GM21723 (cell line): ENCODE data around the gene KIRREL2.

ENCODE experiments used
- ATAC-seq: cut with Tn5 transposase; IDR thresholded peaks from one replicate; pipeline ENCODE4 v1.9.1; 2021; ENCODE audit warnings: mild to moderate bottlenecking, moderate library complexity; ENCODE audit not compliant: unreplicated experiment

KIRREL2 gene

DNA sequence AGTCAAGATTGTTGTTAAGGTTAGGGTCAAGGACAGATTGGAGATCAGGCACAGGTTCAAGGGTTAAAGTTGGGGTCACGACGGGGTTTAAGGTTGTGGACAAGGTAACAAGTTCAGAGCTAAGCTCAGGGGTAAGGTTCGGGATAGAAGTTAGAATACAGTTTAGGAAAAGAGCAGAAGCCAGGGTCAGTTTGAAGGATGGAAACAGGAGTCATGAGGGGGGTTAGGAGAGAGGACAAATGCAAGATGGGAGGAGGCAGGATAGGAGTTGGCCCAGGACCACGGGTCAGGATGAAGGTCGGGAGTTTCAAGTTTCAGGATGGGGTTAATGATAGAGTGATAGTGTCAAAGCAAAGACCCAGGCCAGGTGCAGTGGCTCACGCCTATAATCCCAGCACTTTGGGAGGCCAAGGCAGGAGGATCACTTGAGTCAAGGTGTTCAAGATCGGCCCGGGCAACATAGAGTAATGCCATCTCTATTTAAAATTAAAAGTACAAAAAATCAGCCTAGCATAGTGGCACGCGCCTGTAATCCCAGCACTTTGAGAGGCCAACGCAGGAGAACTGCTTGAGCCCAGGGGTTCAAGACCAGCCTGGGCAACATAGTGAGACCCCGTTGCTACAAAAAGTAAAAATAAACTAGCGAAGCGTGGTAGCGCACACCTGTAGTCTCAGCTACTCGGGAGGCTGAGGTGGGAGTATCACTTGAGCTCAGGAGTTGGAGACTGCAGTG is 12.1 kb upstream of the KIRREL2 start:
- no peak for ATAC-seq

DNA sequence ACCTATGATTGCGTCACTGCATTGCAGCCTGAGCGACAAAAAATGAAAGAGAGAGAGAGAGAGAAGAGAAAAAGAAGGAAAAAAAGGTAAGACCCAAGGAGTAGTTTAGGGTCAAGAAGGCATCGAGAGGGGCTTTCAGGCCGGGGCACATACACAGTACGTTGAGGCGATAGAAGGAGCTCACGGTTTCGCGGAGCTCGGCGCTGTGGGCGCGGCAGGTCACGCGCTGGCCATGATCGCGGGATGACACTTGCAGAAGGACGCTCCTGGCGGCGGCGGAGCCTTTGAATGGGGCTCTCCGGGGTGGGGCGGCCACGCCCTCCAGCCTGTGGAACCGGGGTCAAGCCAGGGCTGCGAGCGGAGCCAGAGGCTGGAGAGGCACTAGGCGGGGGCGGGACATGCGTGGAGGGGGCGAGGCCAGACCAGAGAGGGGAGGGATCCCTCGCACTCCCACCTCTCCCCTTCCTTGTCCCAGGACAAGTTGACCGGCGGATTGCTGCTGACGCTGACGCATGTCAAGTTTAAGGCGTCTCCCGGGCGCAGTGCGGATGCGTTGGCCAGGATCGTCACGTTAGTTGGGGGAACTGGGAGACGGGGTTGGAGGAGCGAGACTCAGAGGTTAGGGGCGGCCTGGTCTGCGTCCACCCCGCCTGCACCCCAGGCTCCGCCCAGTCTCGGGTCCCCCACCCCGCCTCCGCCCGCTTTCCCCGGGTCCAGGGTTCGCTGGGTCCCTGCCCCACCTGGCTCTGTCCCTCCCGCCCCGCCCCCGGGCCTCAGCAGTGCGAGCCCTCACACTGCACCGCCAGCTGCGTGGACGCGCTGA is 11.3 kb upstream of the KIRREL2 start:
- no peak for ATAC-seq

DNA sequence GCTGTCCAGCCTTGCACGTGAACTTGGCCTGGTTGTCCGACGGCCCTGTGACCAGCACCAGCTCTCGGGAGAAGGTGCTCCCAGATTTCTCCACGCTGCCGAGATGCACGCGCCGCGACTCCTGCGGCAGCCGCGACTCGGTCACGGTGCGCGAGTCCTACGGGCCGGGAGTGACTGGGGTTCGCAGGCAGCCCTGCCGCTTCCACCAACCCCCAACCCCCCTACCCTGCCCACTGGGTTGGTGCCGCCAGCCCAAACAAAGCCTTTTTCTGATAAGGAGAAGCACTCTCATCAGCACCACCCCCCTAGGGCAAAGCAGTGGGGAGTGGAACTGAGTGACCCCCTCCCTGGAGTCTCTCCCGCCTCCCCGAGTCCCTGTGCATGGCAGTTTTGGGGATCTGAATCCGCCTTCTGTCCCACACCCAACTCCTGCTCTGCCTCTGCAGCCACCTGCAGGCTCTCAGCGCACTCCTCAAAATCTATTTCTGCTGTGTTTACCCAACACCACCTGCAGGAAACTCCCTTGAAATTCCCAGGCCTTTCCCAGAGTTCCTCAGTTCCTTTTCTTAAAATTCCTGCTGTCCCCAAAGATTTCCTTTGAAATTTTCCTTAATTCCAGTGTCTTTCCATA is 10.6 kb upstream of the KIRREL2 start:
- ATAC-seq = no peak

DNA sequence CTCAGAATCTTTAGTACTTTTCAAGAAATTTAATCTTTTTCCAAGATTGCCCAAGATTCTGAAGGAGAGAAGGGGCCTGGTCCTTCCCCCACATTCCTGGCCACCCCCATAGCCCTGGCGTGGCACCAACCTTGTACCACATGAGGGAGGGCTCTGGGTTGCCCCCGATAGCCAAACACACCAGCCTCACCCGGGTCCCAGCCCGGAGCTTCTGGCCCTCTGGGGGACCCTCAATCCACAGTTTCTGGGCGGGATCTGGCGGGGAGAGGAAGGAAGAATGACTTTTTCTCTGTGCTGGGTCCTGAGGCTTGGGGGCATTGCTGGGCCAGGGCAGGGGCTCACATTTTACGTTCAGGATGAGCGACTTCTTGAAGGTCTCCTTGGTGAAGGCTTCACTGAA is 8.8 kb upstream of the KIRREL2 start:
- ATAC-seq = no peak

DNA sequence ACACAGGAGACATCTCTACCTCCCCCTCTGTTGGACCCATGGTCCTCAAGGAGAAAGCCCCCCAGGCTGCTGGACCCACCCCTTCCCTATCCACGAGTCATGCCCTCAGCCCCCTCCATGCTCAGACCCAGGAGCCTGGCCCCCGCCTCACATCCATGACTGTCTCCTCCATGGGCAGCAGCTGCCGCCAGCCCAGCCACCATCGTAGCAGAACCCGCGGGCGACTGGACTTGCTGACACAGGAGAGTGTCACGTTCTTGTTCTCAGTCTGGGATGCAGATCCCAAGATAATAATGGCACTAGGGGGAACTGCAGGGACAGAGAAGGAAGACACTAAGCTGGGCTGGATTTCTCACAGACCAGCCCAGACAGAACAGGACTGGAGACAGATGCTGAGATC is 8.2 kb upstream of the KIRREL2 start:
- ATAC-seq = no peak

DNA sequence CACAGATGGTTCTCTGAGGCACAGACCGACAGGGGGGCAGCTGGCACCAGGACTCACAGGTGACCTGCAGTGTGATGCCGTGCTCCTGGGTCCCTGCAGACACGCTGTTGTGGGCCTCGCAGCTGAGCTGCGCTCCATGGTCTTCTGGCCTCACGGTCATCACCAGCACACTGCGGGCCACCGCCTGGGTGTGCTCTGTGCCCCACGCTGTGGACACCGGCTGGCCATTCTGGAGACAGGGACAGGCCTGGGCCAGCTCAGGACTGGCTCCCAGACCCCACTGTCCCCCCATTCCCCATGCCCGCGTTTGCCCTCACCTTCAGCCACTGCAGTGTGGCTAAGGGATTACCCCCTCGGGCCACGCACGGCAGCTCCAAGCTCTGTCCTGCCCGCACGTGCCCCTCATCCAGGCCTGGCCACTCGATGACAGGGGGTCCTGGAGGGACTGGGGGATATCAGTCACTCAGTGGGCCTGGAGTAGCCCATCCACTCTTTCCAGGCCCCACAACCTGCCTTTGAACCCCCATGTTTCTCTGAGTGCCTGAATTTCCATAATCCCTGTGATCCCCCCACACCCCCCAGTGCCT is 7.7 kb upstream of the KIRREL2 start:
- no peak for ATAC-seq

DNA sequence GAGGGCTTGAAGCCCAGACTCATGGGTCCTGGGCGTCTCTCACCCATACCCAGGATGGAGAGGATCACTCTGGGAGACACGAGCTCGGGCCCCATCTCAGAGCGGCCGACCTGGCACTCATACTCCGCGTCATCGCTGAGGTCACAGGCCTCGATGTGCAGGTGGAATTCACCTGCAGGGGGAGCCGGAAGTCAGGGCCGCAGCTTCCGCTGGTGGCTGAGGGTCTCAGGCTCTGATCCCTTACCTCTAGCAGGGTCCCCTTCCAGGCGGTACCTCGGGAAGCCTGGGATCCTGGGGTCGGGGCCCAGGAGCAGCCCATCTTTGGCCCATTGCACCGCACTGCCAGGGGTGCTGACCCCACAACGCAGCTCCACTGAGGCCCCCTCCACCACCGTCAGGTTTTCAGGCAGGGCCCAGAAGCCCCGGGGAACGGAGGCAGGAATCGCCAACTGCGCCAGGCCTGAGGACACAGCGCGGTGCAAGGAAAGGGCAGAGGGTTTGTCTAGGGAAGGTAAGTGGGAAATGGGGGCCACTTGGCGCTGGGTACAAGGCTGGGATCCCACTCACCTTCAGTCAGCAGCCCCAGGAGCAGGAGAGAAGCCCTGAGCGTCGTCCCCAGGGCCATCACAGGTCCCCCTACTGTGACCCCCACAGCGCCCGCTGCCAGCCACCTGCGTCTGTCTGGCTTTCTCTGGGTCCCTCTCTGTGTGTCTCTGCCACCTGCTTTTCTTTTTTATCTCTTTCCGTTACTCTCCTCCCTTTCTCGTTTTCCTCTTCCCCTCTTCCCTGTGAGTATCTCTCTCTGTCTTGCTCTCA is 5.3 kb upstream of the KIRREL2 start:
- ATAC-seq = no peak

DNA sequence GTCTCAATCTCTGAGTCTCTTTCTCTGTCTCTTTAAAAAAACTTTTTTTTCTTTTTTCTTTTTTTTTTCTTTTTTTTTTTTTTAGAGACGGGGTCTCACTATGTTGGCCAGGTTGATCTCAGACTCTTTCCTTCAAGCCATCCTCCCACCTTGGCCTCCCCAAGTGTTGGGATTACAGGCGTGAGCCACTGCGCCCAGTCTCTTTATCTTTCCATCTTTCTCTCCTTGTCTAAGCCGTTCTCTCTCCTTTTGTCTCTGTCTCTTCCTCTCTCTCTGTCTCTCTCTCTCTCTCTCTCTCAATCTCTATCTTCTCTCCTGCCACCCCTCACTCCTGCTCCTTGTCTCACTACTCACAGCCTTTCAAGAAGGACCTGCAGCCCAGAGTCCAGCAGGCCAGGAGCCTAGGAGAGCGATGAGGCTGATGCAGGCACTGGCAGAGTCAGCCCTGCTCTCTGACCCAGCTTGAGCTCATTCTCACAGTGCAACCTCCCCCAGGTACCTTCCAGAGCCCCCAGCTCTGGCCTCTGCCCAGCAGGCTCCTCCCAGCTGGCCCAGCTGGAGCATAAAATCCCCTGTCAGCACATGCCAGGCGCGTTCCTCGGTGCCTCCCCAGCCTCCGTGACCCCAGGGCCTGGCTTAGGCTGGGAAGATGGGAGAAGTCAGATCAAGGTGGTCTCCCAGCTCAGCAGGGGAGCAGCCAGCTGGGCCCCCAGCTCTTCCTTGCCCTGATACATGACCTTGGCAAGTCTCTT is 4.5 kb upstream of the KIRREL2 start, which contains the start of gene NPHS1:
NPHS1 (minus strand) TSS at position 476 of the 752 bp plus-strand sequence. CDS start 667 bp downstream, outside the sequence.
- ATAC-seq = no peak

DNA sequence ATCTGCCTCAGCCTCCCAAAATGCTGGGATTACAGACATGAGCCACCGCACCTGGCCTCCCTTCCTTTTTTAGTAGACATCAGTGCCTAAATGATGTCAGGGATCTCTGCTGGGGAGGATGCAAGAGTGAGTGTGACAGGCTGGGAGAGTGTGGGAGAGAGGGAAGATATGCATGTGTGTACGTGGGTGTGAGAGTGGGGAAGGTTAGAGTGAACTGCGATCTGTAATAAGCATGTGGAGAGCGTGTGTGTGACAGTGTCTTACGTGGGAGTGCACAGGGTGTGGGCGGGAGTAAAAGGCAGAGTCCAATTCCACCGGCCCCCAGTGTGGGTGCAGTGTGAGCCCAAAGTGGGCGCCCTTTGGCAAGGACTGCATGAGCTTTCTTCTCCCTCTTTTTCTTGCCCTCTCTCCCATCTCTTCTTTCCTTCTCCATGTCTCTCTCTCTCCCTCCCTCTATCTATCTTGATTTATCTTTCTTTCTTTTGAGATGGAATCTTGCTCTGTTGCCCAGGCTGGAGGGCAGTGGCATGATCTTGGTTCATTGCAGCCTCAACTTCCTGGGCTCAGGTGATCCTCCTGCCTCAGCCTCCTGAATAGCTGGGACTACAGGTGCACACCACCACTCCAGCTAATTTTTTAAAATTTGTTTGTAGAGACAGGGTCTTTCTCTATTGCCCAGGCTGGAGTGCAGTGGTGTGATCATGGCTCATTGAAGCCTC is 3.5 kb upstream of the KIRREL2 start:
- ATAC-seq = no peak

DNA sequence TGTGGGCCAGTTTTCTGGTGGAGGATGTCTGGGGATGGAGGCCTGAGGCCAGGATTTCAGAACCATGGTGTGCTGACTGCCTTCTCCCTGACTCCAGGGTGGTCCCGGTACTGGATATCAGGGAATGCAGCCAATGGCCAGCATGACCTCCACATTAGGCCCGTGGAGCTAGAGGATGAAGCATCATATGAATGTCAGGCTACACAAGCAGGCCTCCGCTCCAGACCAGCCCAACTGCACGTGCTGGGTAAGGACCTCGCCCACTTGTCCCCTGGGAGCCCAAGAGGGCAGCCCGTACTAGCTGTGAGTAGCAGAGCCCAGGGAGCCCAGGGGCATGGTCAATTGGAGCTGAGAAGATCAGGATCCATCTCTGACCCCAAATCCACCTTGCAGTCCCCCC is 1.6 kb downstream of the KIRREL2 start:
- ATAC-seq = no peak

DNA sequence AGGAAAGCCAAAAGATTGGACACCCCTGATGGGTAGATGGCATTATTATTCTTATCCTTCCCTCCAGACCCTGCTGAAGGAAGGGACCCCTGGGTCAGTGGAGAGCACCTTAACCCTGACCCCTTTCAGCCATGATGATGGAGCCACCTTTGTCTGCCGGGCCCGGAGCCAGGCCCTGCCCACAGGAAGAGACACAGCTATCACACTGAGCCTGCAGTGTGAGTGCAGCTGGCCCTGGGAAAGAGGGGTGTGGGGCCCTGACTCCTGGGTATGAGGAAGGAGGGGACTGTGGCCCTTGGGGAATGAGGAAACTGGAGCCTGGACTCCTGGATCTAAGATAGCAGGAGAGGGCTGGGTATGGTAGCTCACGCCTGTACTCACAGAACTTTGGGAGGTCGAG is 2.7 kb downstream of the KIRREL2 start:
- no peak for ATAC-seq

DNA sequence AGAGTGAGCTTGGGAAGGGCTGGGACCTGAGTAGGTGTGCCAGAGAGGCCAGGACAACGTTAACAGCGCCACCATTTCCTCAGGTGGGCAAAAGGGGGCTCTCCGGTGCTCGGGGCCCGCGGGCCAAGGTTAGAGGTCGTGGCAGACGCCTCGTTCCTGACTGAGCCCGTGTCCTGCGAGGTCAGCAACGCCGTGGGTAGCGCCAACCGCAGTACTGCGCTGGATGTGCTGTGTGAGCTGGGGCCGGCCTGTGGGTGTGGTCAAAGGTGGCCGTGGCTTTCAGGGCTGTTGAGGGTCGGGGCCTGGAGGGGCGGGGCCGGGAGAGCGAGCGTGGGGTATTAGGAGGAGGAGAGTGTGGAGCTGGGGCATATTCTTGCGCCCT is 3.7 kb downstream of the KIRREL2 start:
- ATAC-seq = no peak

DNA sequence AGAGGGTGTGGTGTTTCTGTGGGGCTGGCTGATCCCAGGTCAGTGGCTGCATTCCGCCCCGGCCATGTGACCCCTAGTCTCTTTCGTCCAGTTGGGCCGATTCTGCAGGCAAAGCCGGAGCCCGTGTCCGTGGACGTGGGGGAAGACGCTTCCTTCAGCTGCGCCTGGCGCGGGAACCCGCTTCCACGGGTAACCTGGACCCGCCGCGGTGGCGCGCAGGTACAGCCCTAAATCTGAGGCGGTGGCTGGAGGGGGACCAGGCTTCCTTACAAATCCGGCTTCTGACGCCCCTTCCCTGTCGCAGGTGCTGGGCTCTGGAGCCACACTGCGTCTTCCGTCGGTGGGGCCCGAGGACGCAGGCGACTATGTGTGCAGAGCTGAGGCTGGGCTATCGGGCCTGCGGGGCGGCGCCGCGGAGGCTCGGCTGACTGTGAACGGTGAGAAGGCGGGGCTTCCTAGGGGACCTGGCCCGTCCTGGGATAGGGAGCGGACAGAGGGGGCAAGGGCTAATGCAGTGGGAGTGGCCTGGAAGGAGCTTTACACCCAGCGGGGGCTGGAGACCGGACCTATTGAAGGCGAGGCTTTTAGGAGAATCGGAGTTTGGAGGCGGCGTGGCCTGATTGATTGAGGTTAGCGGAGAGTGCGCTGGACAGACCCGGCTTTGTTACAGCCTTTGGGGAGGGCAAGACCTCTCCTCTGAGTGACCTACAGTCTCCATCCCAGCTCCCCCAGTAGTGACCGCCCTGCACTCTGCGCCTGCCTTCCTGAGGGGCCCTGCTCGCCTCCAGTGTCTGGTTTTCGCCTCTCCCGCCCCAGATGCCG is 4.3 kb downstream of the KIRREL2 start:
- ATAC-seq = no peak

DNA sequence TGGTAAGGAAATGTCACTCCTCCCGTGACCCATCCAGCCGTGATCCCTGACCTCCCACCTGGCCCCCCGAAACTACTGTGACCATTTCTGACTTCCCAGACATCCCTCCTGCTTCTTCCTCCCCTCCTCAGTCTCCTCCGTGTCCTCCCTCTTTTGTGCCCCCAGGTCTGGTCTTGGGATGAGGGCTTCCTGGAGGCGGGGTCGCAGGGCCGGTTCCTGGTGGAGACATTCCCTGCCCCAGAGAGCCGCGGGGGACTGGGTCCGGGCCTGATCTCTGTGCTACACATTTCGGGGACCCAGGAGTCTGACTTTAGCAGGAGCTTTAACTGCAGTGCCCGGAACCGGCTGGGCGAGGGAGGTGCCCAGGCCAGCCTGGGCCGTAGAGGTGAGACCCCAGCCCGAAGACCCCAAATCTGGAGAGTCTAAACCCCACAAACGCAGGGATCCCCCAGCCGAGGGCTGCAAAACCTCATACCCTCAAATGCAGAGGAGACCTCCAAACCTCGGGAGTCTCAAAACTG is 5.0 kb downstream of the KIRREL2 start:
- no peak for ATAC-seq

DNA sequence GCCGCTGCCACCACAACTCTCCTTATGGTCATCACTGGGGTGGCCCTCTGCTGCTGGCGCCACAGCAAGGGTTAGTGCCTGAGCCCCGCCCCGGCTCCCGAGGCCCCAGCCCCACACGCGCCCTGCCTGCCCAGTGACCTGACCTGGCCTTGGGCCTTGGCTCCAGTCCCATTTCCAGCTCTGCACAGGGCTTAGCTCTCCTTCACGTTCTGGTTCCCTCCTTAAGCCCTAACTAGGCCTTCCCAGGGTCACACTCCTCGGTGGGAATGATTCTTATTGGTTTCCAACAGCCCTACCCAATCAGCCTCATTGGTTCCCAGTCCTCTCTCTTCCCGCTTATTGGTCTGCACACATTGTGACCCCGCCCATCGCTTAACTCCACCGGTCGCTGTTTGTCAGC is 5.8 kb downstream of the KIRREL2 start:
- ATAC-seq = no peak

DNA sequence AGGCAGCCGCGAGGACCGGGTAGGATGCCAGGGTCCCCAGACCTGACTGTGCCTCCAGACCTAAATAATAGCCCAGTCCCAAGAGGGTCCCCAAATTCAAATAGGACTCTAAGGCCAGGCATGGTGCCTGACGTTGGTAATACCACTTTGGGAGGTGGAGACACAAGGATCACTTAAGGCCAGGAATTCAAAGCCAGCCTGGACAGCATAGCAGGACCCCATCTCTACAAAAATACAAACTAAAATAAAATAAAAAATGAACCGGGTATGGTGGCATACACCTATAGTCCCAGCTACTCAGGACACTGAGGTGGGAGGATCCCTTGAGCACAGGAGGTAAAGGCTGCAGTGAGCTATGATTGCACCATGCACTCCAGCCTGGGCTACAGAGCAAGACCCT is 6.3 kb downstream of the KIRREL2 start:
- ATAC-seq = no peak

DNA sequence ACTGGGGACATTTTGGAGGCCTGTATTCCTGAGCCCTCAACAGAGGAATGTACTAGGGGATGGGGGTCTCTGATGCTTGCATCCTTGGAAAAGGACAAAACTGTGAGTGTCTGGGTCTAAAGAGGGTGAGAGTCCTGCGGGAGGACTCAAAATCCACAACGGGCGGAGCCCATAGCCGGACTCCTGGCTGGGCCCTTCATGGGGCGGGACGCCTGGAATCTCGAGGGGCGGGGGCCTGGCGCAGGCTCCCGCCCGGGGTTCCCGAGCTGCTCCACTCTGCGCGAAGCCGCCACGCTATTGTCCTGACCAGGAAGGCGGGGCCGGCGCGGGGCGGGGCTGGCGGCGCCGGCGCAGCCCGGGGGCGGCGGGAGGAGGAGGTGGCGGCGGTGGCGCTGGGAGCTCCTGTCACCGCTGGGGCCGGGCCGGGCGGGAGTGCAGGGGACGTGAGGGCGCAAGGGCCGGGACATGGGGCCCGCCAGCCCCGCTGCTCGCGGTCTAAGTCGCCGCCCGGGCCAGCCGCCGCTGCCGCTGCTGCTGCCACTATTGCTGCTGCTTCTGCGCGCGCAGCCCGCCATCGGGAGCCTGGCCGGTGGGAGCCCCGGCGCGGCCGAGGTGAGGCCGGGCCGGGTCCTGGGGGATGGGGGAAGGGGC is 11.6 kb downstream of the KIRREL2 start, which contains the start of gene APLP1:
APLP1 (plus strand) TSS at position 403 of the 651 bp plus-strand sequence; CDS start at position 466, 63 bp downstream.
- ATAC-seq = no peak
